HUES64 (cell line): ENCODE results near the gene AP3S2.

Source experiments
- H3K27ac ChIP-seq: 2 replicates; pipeline ENCODE4 v1.7.0; 2013; ENCODE audit warnings: low read depth, low read length, inconsistent platforms
- H3K27me3 ChIP-seq: 2 replicates; pipeline ENCODE4 v1.6.1; 2013; ENCODE audit warnings: mild to moderate bottlenecking, low read length; ENCODE audit not compliant: insufficient read depth
- H3K36me3 ChIP-seq: 2 replicates; pipeline ENCODE4 v1.6.1; 2013; ENCODE audit warnings: mild to moderate bottlenecking, low read length; ENCODE audit not compliant: insufficient read depth
- H3K4me1 ChIP-seq: 2 replicates; pipeline ENCODE4 v1.6.1; 2013; ENCODE audit warnings: mild to moderate bottlenecking, low read length, moderate library complexity; ENCODE audit not compliant: insufficient read depth
- H3K4me3 ChIP-seq: 2 replicates; pipeline ENCODE4 v1.5.1; 2013; ENCODE audit warnings: mild to moderate bottlenecking, low read length, moderate library complexity
- H3K9ac ChIP-seq: 2 replicates; pipeline ENCODE4 v1.6.1; 2013; ENCODE audit warnings: mild to moderate bottlenecking, low read depth, low read length
- H3K9me3 ChIP-seq: 2 replicates; pipeline ENCODE4 v1.6.1; 2013; ENCODE audit warnings: low read depth, low read length; ENCODE audit not compliant: insufficient read depth
- WGBS: fragments of 150-250, 120-280 bp; methylation state at CpG from one replicate; pipeline ENCODE4 v1.1.7; 2013; ENCODE audit warnings: missing lambda C conversion rate; 5-methylcytosine and 5-hydroxymethylcytosine counted together

Gene AP3S2

GRCh38 chr15:89803941-89804800 lies 89.6 kb downstream of the AP3S2 start:
- Histone ChIP-seq H3K27ac (no peak overlapping the region), H3K9me3 (no peaks in the 10 kb centered on the region), H3K9ac (no peak overlapping the region), H3K27me3 (no peaks in the 10 kb centered on the region), H3K4me3 (no peak overlapping the region), H3K4me1 (peaks cover 5% of the 10 kb centered on the region; the same call in 1 of the 2 replicates), H3K36me3 (no peaks in the 10 kb centered on the region)
- WGBS, result 92% methylated on average over 28 of the region's 29 CpGs

DNA sequence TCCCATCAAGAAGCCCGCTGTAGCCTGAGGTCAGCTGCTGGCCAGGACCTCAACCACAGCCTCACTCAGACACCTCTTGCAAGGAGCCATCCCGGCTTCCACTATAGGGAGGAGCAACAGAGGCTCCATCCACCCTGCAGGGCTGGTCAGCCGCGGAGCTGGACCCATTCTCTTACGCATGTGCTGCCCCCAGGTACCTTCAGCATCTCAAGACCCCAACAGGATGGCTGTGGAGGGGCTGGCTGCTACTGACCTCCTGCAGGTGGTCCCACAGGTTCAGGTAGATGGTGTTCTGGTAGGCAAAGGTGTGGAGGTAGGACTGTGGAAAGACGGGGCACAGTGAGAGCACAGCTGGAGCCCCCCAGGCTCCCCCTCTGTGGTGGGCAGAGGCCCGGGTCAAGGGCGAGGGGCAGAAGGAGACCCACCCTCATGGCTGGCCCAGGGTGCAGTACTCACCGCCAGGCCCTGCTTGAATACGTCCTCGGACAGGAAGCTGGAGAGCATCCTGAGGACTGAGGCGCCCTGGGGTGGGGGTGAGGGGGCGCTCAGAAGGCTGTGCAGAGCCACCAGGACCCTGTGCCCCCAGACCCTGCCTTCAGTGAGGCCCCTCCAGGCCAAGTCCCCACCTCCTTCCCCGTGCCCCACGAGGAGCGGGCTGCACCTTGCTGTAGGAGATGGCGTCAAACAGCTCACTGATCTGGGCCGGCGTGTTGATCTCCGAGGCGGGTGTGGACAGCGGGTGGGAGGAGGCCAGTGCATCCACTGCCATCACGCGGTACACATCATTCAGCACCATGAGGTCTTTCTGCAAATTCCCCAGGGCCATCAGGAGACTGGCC lies 90.6 kb downstream of the AP3S2 start:
- no peak overlapping the region for H3K27ac ChIP-seq
- H3K9me3 ChIP-seq, result no peaks in the 10 kb centered on the region
- H3K4me3 ChIP-seq, result no peak overlapping the region
- H3K27me3 ChIP-seq, result no peaks in the 10 kb centered on the region
- no peaks in the 10 kb centered on the region for H3K36me3 ChIP-seq
- 93% methylated on average over 24 of the region's 24 CpGs for WGBS
- H3K9ac ChIP-seq, result no peak overlapping the region
- 0 out of 2 replicates have a peak, but pooled peaks cover 4% of the 10 kb centered on the region for H3K4me1 ChIP-seq

DNA sequence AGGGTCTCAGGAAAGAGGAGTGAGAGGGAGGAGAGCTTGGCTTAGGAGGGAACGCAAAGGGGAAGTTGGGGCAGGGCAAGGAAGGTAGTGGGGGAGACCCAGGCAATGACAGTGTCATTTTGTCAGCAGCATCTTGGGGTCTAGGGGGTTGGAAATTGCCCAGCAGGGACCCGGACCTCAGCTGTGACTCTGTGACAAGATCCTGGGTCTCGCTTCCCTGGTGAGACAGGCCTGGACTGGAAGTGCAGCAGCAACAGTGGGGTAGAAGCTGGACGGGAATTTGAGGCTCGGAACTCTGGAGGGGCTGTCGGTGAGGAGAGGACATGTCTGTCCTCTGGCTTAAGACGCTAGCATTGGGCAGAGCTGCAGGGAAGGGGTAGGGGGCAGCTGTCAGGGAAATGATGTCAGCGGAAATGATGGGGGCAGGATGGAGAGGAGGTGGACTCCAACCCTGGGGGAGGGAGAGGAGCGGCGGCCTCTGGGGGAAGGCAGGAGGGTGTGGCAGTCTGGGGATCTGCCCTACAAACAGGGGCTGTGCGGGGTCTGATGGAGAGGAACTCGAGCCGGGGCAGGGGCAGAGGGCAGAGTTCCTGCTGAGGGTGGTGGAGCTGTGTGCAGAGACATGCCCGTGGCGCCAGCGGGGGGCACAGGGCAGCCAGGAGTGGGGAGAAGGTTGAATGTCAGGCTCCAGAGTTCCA lies 91.4 kb downstream of the AP3S2 start:
- Histone ChIP-seq H3K36me3 (no peaks in the 10 kb centered on the region), H3K9ac (no peak overlapping the region), H3K9me3 (no peaks in the 10 kb centered on the region), H3K27me3 (no peaks in the 10 kb centered on the region), H3K27ac (no peak overlapping the region), H3K4me3 (no peak overlapping the region), H3K4me1 (0 out of 2 replicates have a peak, but pooled peaks cover 4% of the 10 kb centered on the region)
- WGBS, result 83% methylated on average over 16 of the region's 16 CpGs

DNA sequence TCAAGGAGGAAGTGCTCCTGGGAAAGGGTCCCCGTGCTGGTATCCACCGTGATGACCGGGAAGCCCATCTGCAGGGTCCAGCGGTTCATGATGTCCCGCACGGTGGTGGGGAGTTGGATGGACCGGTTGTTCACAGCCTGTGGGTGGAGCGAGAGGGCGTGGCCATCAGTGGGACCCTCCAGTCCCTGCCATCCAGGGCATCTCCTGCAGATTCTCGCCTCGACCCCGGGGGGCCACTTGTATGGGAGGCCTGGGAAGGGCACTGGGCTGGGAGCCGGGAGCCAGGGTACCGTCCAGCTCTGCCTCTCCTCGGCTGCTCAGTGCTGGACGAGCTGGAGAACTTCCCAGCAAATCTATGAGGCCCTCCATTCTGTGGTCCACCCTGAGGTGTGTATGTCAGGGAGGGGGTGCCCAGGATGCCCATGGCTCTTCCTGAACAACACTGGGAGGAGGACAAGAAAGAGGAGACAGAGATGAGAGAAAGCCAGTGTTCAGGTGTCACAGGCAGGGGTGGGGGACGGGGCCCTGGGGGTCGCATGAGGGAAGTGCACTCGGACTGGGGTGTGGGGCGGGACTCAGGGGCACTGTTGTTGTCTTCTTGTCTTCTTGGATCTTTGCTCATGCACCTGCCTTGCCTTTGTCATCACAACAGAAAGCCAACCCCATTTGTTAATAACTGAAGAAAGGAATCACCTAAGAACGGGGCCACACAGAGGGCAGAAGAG lies 92.2 kb downstream of the AP3S2 start:
- H3K9me3 ChIP-seq, result no peaks in the 10 kb centered on the region
- H3K27ac ChIP-seq, result no peak overlapping the region
- H3K4me1 ChIP-seq, result 0 out of 2 replicates have a peak, but pooled peaks cover 1% of the 10 kb centered on the region
- no peak overlapping the region for H3K4me3 ChIP-seq
- no peak overlapping the region for H3K9ac ChIP-seq
- no peaks in the 10 kb centered on the region for H3K36me3 ChIP-seq
- no peaks in the 10 kb centered on the region for H3K27me3 ChIP-seq
- 91% methylated on average over 21 of the region's 21 CpGs for WGBS

GRCh38 chr15:89799918-89800498 lies 93.8 kb downstream of the AP3S2 start:
- Histone ChIP-seq H3K4me1 (no peaks in the 10 kb centered on the region), H3K9me3 (no peaks in the 10 kb centered on the region), H3K4me3 (no peak overlapping the region), H3K9ac (no peak overlapping the region), H3K36me3 (no peaks in the 10 kb centered on the region), H3K27ac (no peak overlapping the region), H3K27me3 (no peaks in the 10 kb centered on the region)
- WGBS, result 96% methylated on average over 2 of the region's 2 CpGs

GRCh38 chr15:89799011-89799911 lies 94.5 kb downstream of the AP3S2 start:
- Histone ChIP-seq H3K9me3 (no peaks in the 10 kb centered on the region), H3K27me3 (no peaks in the 10 kb centered on the region), H3K9ac (no peak overlapping the region), H3K4me1 (no peaks in the 10 kb centered on the region), H3K36me3 (no peaks in the 10 kb centered on the region), H3K4me3 (no peak overlapping the region), H3K27ac (no peak overlapping the region)
- WGBS, result 88% methylated on average over 20 of the region's 20 CpGs

- 96% methylated on average over 4 of the region's 4 CpGs for WGBS
- no peak overlapping the region for H3K9ac ChIP-seq
- no peak overlapping the region for H3K27ac ChIP-seq
- no peaks in the 10 kb centered on the region for H3K9me3 ChIP-seq
- H3K4me1 ChIP-seq, result no peaks in the 10 kb centered on the region
- H3K4me3 ChIP-seq, result no peak overlapping the region
- no peaks in the 10 kb centered on the region for H3K36me3 ChIP-seq
- H3K27me3 ChIP-seq, result no peaks in the 10 kb centered on the region
These were observed 96.1 kb downstream of the AP3S2 start for GRCh38 chr15:89797678-89798201.

- Histone ChIP-seq H3K4me1 (no peaks in the 10 kb centered on the region), H3K36me3 (no peaks in the 10 kb centered on the region), H3K9me3 (no peaks in the 10 kb centered on the region), H3K27ac (no peak overlapping the region), H3K9ac (no peak overlapping the region), H3K27me3 (no peaks in the 10 kb centered on the region), H3K4me3 (no peak overlapping the region)
These were observed 97.8 kb downstream of the AP3S2 start for GRCh38 chr15:89795996-89796395.

GRCh38 chr15:89794627-89795241 lies 99.1 kb downstream of the AP3S2 start:
- Histone ChIP-seq H3K27ac (no peak overlapping the region), H3K4me3 (no peak overlapping the region), H3K4me1 (no peaks in the 10 kb centered on the region), H3K27me3 (no peaks in the 10 kb centered on the region), H3K9ac (no peak overlapping the region), H3K36me3 (no peaks in the 10 kb centered on the region), H3K9me3 (no peaks in the 10 kb centered on the region)
- WGBS, result 93% methylated on average over 4 of the region's 5 CpGs
